Right lung (tissue), 5 donors: ENCODE results near the gene TRERF1. TPM values are rescaled to one million over a fixed set of nuclear protein-coding genes. Genes with fewer than 3 reads are reported as not detected.

Experiments
- DNase-seq, 2 donors: peaks; one replicate each; pipeline ENCODE4 v3.0.0-alpha.2; 2013
- polyA plus RNA-seq, 5 donors: library from polyadenylated mRNA; unstranded; fragments of 120-200 nt; gene quantifications; one replicate each; pipeline versions ENCODE4 v1.2.1 to v1.2.3, GENCODE V29; 2013; ENCODE audit warnings: inconsistent platforms in 1 of 5, low replicate concordance in 1 of 5; ENCODE audit not compliant: insufficient read length in 5 of 5, insufficient read depth in 1 of 5

TRERF1 gene
- polyA plus RNA-seq, 5 donors: 19.2 to 21.0 (median 19.9) TPM

- no peak for DNase-seq
Observed at GRCh38 chr6:42307141-42307470, 144.6 kb downstream of the TRERF1 start.

DNA sequence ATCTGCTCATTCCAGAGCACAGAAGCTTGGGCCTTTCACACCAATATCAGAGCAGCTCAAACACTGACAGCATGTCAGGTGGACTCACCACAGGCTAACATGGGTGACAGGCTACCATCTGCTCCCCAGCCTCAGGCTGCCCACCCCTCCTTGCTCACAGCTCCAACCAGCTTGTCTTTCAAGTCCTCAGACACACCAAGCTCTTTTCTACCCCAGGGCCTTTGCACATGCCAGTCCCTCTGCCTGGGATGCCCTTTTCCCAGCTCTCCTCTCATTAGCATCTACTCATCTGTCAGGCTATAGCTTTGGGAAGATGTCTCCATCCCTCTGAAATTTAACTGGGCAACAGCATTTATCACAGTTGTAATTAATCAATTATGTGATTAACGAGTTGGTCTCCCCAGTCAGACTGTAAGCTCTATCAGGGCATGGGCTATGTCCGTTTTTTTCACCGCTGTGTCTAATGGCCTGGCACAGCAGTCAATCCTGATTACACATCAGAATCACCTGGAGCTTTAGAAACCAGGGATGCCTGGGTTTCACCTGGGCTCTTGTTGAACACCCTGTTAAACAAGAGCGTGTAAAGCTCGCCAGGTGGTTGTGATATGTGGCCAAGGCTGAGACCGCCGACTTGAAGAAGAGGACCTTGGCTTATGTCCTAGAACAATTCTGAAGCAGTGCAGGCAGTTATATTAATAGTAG is 145.1 kb downstream of the TRERF1 start:
- DNase-seq: no peak

- peak in 1 of 2 donors; percentile 59 for DNase-seq
Observed at GRCh38 chr6:42304053-42304712, 147.5 kb downstream of the TRERF1 start.

- peak; percentile 56 to 74 for DNase-seq
Observed at GRCh38 chr6:42302411-42302810, 149.3 kb downstream of the TRERF1 start.

DNA sequence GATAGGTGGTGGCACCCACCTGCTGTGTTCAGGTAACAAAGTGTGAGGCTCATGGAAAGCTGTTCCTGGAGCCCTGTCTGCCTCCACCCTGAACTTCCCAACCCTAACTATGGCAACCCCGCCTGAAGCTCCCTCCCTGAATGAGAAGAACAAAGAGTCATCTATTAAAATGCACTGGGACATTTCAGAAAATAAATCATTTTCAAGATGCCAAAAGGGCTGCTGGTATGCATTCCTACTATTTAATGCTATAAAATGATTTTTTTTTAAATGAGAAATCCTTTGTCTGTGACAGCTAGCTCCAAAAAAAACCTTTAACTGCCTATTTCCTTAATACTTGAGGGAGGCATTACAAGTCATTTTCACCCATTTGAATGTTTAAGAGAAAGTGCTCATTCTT is 149.7 kb downstream of the TRERF1 start:
- no peak for DNase-seq

DNA sequence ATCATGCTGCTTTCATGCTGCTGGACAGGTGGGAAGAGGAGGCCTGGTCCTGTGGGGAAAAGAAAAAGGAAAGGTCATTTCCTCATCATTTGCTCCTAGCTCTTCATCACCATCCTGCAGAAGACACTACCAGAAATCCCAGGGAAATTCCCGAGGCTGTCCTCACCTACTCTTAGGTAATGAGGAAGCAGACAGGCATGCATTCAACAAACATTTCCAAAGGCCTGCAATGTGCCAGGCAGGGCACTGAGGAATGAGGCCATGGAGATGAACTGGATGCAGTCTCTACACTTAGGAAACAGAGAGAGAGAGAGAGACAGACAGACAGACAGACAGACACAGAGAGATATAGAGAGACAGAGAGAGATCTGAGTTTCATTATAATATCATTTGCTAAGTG is 151.0 kb downstream of the TRERF1 start:
- no peak for DNase-seq

- no peak for DNase-seq
Observed at GRCh38 chr6:42300185-42300584, 151.5 kb downstream of the TRERF1 start.

DNA sequence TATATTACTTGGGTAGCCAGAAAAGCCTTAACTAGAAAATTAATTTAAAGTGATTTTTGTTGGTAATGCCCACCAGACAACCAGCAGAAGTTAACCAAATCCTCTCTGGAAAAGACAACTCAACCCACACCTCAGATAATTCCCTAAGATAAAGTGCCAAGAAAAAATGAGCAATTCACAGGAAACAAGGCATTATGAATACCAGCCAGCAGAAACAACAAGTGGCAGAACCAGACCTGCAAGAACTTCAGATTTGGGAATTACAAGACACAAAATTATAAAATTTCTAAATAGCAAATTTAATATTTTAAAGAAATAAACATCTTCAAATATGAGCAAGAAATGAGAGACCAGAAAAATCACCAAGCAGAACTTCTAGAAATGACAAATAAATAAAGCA is 154.1 kb downstream of the TRERF1 start:
- no peak for DNase-seq

DNA sequence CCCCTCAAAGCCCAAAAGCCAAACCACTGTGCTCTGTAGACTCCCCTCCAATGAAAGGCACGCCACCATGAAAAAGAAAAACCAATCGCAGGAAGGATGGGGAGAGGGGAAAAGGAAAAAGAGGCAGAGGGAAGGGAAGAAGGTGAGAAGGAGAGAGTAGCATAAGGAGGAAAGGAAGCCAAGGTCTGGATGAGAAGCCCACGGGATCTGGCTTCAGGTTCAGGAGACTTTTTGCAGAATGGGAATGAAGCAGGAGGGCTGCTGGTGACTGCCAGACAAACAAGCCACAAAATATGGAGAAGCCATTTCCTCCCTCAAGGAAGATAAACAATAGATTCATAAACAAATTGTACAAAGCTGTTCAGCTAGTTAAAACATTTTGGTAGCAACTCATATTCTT is 155.1 kb downstream of the TRERF1 start:
- DNase-seq: no peak

DNA sequence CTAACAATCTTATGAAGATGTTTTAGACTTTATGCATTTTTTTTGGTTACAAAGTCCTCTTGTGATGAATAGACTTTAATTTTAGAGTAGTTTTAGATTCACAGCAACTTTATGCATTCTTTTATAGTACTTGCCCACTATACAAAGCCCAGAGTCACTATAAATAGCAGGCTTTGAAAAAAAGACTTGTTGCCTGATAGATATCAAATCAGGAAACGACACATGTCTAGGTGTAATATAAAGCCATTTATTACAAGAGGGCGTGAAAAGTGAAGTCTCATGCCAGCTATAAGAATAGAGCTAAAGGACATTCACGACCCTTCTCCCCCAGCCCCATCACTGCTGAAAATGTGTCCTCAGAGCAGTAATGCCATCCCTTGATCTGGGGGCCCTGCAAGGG is 156.0 kb downstream of the TRERF1 start:
- DNase-seq: no peak

DNA sequence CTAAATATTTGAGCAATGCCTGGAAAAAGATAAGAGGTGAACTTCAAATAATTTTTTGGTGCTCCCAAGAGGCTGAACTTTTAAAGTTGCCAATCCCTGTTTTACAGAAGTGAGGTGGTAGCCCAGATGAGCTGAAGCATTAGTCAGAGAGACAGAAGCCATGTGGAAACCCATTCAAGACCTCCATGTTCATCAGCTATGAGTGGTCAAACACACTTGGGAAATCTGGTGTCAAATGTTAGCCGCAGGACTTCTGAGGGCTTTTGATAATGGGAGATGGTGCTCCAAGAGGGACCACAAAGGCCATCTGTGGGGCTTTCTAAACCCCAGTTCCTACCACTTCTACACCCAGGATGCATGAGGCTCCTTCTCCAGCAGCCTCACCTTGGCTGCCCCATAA is 156.5 kb downstream of the TRERF1 start:
- no peak for DNase-seq

- DNase-seq: no peak
Observed at GRCh38 chr6:42294759-42295158, 157.0 kb downstream of the TRERF1 start.

GRCh38 chr6:42293386-42293977 is 158.2 kb downstream of the TRERF1 start:
- DNase-seq: no peak

- no peak for DNase-seq
Observed at GRCh38 chr6:42292004-42292740, 159.6 kb downstream of the TRERF1 start.

DNA sequence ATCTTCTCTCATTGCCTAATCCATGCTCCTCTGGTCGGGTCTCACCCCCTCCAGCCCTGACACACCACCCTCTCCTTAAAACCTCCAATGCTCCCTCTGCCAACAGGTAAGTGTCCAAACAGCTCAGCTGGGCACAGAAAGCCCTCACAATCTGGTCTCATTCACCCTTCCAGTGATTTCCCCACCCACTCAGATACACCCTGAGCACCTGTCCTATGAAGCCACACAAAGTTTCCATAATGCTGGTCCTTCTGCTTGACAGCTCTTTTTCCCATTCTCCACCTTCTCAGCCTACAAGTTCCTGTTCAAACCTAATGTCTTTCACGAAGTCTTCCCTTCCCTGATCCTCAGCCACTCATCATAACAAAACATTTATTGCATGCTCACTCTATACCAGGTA is 164.0 kb downstream of the TRERF1 start:
- no peak for DNase-seq

GRCh38 chr6:42281570-42281969 is 170.2 kb downstream of the TRERF1 start:
- no peak for DNase-seq

- no peak for DNase-seq
Observed at GRCh38 chr6:42280966-42281533, 170.7 kb downstream of the TRERF1 start.

GRCh38 chr6:42279966-42280629 is 171.6 kb downstream of the TRERF1 start:
- peak; percentile 68 to 79 for DNase-seq

DNA sequence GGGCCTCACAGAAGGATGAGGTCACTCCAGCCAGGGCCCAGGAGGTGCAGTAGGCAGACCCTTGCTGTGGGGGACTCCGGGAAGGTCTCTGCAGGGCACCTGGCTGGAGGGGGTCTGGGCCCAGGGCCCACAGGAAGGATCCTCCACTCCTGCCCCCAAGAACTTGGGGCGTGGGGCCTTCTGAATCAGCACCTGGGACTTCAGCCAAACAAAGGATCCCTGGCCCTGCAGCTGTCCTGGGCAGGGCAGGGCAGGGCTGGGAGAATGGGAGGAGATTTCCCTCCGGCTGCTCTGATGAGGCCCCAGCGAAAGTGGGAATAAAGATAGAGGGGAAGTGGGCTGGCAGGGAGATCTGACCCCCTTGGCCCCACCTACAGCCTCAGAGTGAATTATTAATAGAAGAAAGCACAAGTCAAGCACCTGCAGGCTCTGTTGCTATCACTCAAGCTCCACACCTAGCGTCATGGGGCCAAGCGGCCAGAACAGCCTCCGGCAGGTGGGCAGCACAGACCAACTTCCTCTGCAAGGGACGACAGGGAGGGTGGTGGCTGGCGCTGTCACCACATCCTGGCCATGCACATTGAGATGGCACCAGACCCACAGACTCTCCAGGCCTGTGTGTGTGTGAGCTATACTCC is 172.5 kb downstream of the TRERF1 start:
- DNase-seq: no peak

- no peak for DNase-seq
Observed at GRCh38 chr6:42278131-42278853, 173.4 kb downstream of the TRERF1 start.
